NCI-H510A treated with DMSO at 0.1 percent for 48 hours (cell line): ENCODE measurements around the gene NPTX1.
A peak's percentile ranks its signal among the peaks of the same experiment; 100 is the strongest.

Source experiments
- DNase-seq: peaks from one replicate; lab custom pipeline; 2025; lab: John Stamatoyannopoulos, UW

NPTX1 gene

DNA sequence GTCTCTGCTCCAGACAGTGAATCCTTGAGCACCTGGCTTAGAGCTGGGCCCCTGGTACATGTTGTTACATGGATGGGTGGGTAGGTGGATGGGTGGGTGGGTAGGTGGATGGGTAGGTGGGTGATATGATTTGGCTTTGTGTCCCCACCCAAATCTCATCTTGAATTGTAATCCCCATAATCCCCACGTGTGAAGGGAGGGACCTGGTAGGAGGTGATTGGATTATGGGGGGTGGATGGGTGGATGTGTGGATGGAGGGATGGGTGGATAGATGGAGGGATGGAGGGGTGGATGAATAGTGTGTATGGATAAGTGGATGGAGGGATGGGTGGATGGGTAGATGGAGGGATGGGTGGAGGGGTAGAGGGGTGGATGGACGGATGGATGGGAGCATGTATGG, 26.6 kb upstream of the NPTX1 start:
- no peak for DNase-seq

DNA sequence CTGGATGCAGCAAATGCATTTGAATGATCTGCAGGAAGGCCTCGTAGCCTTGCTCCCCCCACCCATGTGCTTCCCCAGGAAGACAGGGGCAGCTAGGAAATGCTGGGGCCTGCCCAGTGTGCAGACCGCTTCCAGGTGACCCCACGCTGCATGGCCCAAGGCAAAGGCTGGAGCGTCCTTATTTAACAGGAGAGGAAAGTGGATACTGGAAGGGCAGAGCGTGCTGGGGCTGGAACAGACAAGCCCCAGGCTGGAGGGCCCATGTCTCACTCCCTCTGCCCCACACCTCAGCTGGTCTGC, 26.1 kb upstream of the NPTX1 start:
- no peak for DNase-seq

DNA sequence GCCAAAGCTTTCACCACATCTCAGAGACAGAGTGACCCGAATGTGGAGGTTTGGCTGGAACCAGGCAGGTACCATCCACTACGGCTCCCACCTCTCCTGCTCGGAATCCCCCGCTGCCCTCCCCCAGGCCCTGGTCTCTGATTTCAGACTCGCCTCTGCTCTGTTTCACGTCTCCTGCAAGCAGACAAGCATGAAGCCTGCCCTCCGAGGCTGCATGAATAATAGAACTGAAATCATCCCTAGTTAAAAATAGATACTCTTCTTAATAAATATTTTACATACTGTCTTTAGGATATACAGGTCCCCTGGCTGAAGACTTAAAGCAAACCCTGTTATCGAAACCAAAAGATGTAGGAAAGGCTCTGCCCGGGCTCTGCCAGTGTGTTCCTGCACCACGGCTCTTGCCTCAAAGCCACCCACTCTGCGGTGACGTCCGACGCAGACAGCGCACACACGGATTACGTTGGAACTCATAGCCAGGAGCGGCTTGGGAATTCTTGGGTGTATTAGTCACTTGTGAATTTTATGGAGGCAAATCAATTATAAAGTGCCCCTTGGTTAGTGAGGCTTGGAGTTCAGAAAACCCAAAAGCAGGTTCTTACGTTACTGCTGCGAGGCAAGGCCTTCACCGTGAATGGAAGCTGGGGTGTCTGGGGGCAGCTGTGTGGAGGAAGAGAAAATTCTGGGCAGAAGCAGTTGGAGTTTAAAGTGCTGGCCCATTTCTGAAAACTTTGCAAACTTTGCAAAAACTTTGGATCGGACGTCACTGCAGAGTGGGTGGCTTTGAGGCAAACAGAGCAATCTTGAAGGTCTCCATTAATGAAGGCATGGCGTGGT, 25.6 kb upstream of the NPTX1 start:
- peak; percentile 70 for DNase-seq

DNA sequence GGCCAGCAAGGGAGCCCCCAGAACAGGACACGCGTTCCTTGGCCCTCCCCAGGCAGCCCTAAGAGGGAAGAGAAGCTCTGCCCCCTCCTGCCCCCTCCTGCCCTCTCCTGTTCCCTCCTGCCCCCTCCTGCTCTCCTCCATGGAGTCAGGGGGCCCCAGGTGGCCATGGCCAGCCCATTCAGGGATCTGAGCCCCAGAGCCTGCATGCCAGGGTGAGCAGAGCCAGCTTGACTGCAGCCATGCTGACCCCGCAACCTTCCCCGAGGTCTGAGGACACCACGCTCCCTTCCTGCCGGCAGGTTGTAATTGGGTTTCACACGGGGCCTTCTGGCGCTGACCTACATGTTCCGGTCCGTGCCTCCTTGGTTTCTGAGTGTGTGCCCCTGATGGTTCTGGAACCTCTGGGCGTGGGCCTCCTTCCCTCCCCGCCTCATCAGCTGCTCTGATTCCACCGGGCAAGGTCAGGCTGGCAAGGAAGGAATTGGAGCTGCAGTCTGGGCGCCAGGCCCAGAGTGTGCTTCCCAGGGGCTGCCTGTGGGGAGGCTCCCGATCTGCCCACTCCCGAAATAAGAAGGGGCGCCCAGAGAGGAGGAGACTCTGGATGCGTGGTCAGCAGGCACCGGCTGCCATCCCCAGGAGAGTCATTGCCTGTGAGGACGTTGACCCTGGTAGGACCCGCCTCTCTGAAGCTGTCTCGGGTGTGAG, 23.7 kb upstream of the NPTX1 start:
- no peak for DNase-seq

- DNase-seq: no peak
These were observed 23.2 kb upstream of the NPTX1 start for GRCh38 chr17:80499560-80499959.

- no peak for DNase-seq
These were observed 22.6 kb upstream of the NPTX1 start for GRCh38 chr17:80498920-80499410.

GRCh38 chr17:80498242-80498919, 22.0 kb upstream of the NPTX1 start:
- DNase-seq: no peak

GRCh38 chr17:80497726-80498241, 21.4 kb upstream of the NPTX1 start:
- DNase-seq: no peak

DNA sequence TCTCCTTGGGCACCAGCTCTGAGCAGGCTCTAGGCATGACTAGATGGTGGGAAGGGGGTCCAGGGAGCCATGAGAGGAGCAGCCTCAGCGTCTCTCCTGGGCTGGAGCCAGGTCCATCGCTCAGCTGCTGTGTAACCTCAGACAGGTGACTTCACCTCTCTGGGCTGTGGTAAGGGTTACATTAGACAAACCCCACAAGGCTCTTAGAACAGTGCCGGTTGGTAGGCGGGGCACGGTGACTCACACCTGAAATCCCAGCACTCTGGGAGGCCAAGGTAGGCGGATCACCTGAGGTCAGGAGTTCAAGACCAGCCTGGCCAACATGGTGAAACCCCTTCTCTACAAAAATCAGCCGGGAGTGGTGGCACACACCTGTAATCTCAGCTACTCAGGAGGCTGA, 18.1 kb upstream of the NPTX1 start:
- no peak for DNase-seq

DNA sequence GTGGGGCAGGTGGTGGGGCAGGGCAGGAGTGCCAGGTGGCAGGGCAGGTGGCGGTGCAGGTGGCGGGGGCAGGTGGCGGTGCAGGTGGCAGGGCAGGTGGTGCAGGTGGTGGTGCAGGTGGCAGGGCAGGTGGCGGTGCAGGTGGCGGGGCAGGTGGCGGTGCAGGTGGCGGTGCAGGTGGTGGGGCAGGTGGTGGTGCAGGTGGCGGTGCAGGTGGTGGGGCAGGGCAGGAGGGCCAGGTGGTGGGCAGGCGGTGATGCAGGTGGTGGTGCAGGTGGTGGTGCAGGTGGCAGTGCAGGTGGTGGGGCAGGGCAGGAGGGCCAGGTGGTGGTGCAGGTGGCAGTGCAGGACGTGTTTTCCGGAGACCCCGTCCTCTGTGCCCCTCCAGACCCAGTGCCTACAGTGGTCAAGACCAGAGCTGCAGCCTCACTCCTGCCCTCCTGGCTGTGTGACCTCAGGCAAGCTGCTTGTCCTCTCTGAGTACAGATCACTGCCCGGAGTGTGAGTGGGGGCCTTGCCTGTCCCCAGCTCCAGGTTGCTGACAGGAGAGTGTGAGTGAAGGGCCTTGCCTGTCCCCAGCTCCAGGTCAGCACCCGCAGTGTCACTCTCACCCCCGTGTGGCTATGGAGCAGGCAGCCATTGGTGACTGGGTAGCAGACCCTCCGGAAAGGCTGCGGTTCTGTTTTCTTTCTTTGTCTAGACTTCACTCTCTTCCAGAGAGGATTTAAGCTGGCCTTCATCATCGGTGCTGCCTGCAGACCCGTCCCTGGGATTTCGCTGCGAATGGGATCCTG, 16.1 kb upstream of the NPTX1 start:
- no peak for DNase-seq

DNA sequence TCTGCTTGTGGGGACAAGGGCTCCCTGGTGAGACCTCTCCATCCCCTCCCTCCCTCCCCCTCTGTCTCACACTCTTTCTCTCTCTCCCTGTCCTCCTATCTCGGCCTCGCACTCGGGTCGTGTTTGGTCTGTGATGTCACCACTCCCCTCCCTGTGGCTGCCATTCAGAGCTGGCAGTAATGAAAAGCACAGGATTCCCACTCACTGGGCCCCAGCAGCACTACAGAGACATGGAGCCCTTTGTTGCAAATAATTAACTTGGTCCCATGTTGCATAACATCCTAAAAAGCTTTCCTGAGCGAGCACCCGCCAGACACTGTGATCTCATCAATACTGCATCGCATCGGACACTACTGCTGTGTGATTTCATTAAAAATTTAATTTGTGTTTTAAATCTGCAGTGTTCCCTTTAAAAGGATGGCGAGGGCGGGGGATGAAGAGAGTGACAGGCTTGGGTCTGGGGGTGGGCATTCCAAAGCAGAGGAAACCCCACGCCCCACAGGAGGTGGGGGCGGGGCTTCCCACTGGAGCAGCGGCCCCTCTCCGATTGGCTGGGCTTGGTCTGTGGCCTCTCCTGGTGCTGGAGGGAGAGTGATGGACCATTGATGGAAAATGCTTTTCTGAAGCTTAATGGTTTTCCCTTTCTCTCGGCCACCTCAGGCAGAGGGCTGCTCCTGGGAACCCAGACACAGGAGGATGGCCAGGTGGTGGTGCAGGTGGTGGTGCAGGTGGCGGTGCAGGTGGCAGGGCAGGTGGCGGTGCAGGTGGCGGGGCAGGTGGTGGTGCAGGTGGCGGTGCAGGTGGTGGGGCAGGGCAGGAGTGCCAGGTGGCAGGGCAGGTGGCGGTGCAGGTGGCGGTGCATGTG, 15.3 kb upstream of the NPTX1 start:
- no peak for DNase-seq

DNA sequence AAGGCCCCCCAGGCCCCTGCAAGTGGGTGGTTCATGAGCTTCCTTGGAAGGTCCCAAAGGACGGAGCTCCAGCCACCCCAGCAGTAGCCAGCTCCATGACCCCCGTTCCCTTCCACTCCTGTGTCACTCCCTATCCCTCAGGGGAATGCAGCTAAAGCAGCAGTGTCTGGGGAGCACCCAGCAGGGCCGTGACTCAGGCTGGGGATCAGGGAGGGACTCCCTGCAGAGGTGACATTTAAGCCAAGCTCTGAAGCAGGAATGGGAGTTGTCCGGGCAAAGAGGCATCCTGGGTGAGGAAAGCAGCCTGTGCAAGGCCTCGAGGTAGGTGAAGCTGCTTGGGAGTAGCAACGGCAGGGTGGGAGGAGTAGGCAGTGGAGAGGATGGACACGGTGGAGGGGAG, 11.1 kb upstream of the NPTX1 start:
- DNase-seq: no peak

DNA sequence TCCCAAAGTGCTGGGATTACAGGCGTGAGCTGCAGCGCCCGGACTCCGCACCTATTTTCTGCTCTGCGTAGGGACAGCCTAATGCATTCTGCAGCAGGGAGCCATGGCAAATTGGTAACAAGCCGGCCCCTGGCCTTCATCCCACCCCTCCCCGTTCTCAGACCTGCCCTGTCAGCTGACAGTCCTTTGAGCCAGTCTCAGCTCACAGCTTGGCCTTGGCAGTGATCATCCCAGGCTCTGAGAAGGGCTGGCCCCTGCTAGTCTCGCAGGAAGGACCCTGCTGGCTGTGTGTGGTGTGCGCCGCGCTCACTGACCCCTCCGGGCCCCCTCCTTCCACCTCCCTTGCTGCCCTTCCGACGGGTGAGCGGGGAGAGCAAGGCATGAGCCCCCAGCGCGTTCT, 10.3 kb upstream of the NPTX1 start:
- no peak for DNase-seq

- DNase-seq: no peak
These were observed 9.4 kb upstream of the NPTX1 start for GRCh38 chr17:80485846-80486245.

DNA sequence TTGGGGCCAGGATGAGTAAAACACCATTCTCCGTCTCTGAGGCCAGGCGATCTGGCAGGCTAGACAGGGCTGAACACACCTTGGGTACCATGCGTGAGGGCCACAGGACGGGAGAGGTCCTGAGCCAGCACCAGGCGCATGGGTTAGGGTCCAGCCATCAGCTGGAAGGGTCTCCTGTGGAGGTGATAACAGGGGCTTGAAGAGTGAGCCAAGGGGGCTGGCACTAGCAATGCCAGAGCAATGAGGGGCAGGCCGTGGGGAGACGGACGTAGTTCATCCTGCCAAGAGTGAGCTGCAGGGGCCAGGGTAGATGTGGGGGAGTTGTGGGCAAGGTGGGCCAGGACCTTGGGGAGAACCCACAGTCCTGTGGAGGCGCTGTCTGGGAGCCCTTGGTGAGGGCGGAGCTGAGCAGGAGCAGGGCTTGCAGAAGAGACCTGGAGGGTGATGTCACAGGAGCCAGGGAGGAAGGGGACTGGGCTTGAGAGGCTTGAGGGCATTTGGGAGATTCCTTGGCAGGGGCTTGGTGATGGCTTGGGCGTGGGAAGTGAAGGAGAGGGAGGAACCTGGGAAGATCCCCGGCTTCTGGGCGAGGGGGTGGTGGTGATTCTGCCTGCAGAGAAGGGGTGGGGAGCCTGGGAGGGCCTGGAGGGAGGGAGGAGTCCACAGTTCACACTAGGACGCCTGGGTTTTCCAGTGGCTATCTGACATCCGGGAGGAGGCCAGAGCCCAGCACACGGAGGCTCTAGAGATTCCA, 6.3 kb upstream of the NPTX1 start:
- DNase-seq: no peak

GRCh38 chr17:80482058-80482318, 5.6 kb upstream of the NPTX1 start:
- DNase-seq: no peak

DNA sequence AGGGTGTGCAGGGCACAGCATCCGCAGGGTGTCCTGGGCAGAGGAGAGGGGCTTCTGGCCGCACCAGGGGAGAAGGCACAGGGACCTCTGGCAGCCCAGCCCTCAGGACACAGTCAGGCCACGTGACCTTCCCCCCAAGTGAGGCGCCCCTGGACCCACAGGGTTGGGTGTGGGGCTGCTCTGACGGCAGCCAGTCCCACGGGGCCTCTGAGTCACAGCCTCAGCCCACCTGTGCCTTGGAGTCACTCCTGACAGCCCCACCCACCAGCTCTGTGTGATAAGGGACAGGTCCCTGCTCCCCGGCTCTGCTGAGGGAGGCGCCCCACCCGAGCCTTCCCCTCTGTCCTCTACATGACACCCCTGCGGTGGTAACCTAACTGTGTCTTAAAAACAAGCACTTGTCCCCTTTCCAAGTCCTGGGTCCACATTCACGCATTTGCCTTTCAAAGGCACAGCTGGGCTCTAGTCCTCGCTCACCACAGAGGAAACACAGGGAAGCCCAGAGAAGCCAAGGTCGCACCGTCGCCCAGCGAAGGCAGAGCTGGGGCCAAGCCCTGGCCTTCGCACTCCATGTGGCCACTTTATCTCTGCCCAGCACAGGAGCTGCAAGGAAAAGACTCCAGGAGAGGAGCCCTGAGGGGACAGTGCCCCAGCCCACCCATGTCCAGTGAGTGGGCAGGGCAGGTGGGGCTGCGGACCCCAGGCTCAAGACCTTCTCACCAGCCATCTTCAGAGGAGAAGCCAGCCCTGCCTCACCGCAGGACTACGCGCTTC, 5.1 kb upstream of the NPTX1 start:
- no peak for DNase-seq

- DNase-seq: no peak
These were observed 3.8 kb upstream of the NPTX1 start for GRCh38 chr17:80480248-80480647.

DNA sequence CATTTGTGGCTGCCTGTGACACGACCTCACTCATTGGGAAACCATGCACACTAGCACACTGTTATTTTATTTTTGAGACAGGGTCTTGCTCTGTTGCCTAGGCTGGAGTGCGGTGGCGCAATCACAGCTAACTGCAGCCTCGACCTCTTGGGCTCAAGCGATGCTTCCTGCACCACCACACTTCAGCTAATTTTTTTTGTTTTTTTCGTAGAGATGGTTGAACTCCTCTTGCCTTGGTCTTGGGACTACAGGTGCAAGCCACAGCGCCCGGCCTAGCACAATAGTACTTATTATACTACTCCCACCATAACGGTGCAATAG, 2.8 kb upstream of the NPTX1 start:
- no peak for DNase-seq
